HepG2 (cell line): Measurements from ENCODE around the gene RBMXL2.

Experiments used
- CTCF ChIP-seq: sonication (generic); formaldehyde crosslinking; IDR thresholded peaks from 2 replicates; pipeline ENCODE4 v1.5.0; 2020; ENCODE audit warnings: mild to moderate bottlenecking, missing genetic modification reagents, moderate library complexity
- POLR2A ChIP-seq, 2 experiments: IDR thresholded peaks; 2 replicates each; pipeline ENCODE4 v1.6.1; 2011; ENCODE audit warnings: low read depth in 2 of 2, low read length in 2 of 2, mild to moderate bottlenecking in 1 of 2, moderate library complexity in 1 of 2; ENCODE audit not compliant: insufficient read depth in 1 of 2

- TF ChIP-seq CTCF (no peak), POLR2A (IDR thresholded peaks at IDR 0.05; ENCODE audit: insufficient read depth in 1 of 2, low read depth in 2 of 2, low read length in 2 of 2) (no peak)
Measured at GRCh38 chr11:7072401-7073028, 16.3 kb upstream of the RBMXL2 start.
